Stimulated activated CD8-positive, alpha-beta memory T cell treated with anti-CD3 and anti-CD28 coated beads, Interleukin-12 subunit alpha, Interleukin-12 subunit beta, amount 100 ng/mL, for 1 hour (primary cell): ENCODE data around the gene AIMP2.
"Not testable (repeated sequence)": the region's sequence is repeated elsewhere in the genome, so short reads cannot be mapped to it uniquely, and the experiment has no call there.

Source experiments
- DNase-seq: peaks from one replicate; pipeline ENCODE4 v3.0.0-alpha.2; 2020; ENCODE audit warnings: low read depth

AIMP2 gene

GRCh38 chr7:6008668-6009611, at the start of gene AIMP2, which contains the start of gene PMS2:
Gene AIMP2 (plus strand): TSS chr7:6009272. CDS start chr7:6009364, 92 bp downstream.
Gene PMS2 (minus strand): TSS chr7:6009049. CDS start chr7:6009019, 30 bp downstream.
- DNase-seq = peak; percentile 94

- DNase-seq = not testable (repeated sequence)
Measured at GRCh38 chr7:5963205-5963604, 45.9 kb upstream of the AIMP2 start.

GRCh38 chr7:5963810-5964209, 45.3 kb upstream of the AIMP2 start:
- not testable (repeated sequence) for DNase-seq

- DNase-seq = not testable (repeated sequence)
Measured at GRCh38 chr7:5970347-5970911, 38.6 kb upstream of the AIMP2 start, which contains the start of gene RSPH10B. Gene RSPH10B (minus strand): TSS chr7:5970689. CDS start chr7:5967116, 3,573 bp downstream.

- DNase-seq = not testable (repeated sequence)
Measured at GRCh38 chr7:5973580-5973979, 35.5 kb upstream of the AIMP2 start.

GRCh38 chr7:5979680-5980314, 29.3 kb upstream of the AIMP2 start:
- DNase-seq = not testable (repeated sequence)

- DNase-seq = not testable (repeated sequence)
Measured at GRCh38 chr7:5987061-5987460, 22.0 kb upstream of the AIMP2 start.

- DNase-seq = peak; percentile 11
Measured at GRCh38 chr7:5997210-5997808, 11.8 kb upstream of the AIMP2 start.

GRCh38 chr7:6007386-6007785, 1.7 kb upstream of the AIMP2 start:
- DNase-seq = no peak

- not testable (repeated sequence) for DNase-seq
Measured at GRCh38 chr7:6007835-6008590, 1.1 kb upstream of the AIMP2 start.

- DNase-seq = not testable (repeated sequence)
Measured at GRCh38 chr7:6010370-6010769, 1.3 kb downstream of the AIMP2 start.

GRCh38 chr7:6011541-6011940, 2.5 kb downstream of the AIMP2 start:
- DNase-seq = no peak

GRCh38 chr7:6012355-6013104, 3.5 kb downstream of the AIMP2 start:
- DNase-seq = no peak

- DNase-seq = no peak
Measured at GRCh38 chr7:6015917-6016652, 7.0 kb downstream of the AIMP2 start.

- no peak for DNase-seq
Measured at GRCh38 chr7:6016653-6016966, 7.5 kb downstream of the AIMP2 start.

- DNase-seq = no peak
Measured at GRCh38 chr7:6020371-6021286, 11.6 kb downstream of the AIMP2 start.

- DNase-seq = no peak
Measured at GRCh38 chr7:6022707-6023106, 13.6 kb downstream of the AIMP2 start.

- no peak for DNase-seq
Measured at GRCh38 chr7:6023974-6024435, 14.9 kb downstream of the AIMP2 start.
